Ascending aorta (tissue), 2 donors: ENCODE data around the gene ZBED6. TPM values are rescaled to one million over a fixed set of nuclear protein-coding genes. Genes with fewer than 3 reads are reported as not detected.
"Not testable (repeated sequence)": the region's sequence is repeated elsewhere in the genome, so short reads cannot be mapped to it uniquely, and the experiment has no call there.

ENCODE experiments used
- DNase-seq, 2 donors: peaks; one replicate each; pipeline ENCODE4 v3.0.0-alpha.2; 2019; ENCODE audit warnings: low spot score in 2 of 2
- H3K27ac ChIP-seq, 2 donors: fragments of 200-600 bp; sonication (generic); one replicate each; pipeline ENCODE4 v1.5.1; 2016 to 2017; ENCODE audit warnings: mild to moderate bottlenecking in 1 of 2
- H3K27me3 ChIP-seq: fragments of 200-600 bp; sonication (generic); one replicate; pipeline ENCODE4 v1.5.1; 2017
- H3K36me3 ChIP-seq, 2 donors: fragments of 200-600 bp; sonication (generic); one replicate each; pipeline ENCODE4 v1.5.1; 2016
- H3K4me1 ChIP-seq, 2 donors: fragments of 200-600 bp; sonication (generic); one replicate each; pipeline ENCODE4 v1.5.1; 2016 to 2017; ENCODE audit warnings: mild to moderate bottlenecking in 1 of 2
- H3K4me3 ChIP-seq, 2 donors: fragments of 200-600 bp; sonication (generic); one replicate each; pipeline ENCODE4 v1.5.1; 2016 to 2017; ENCODE audit warnings: mild to moderate bottlenecking in 1 of 2
- H3K9me3 ChIP-seq, 2 donors: fragments of 200-600 bp; sonication (generic); one replicate each; pipeline ENCODE4 v1.5.1; 2016
- CTCF ChIP-seq, 3 experiments: fragments of 200-600 bp in 2 of 3; fragments of 450-650 bp in 1 of 3; sonication (generic) in 2 of 3; IDR thresholded peaks; one replicate each; pipeline ENCODE4 v1.5.1; 2016 to 2019; ENCODE audit warnings: antibody characterized with exemption in 3 of 3, mild to moderate bottlenecking in 1 of 3, moderate library complexity in 1 of 3
- intact Hi-C: fragments of 100-400 bp; cut with DNase I; formaldehyde crosslinking; loops from one replicate; pipeline ENCODE4 v1.15.1; 2023
- total RNA-seq: library from RNA; depleted of rRNA; stranded (reverse); fragments of >200 nt; gene quantifications from one replicate; pipeline ENCODE4 v1.1.0, GENCODE V29; 2016

The ZBED6 gene
- total RNA-seq, 1 donor from 2014 or later, result 1.5 TPM

GRCh38 chr1:203791498-203791897 is 3.9 kb upstream of the ZBED6 start:
- no peaks in the 10 kb centered on the region for H3K9me3 ChIP-seq

GRCh38 chr1:203792486-203792885 is 2.9 kb upstream of the ZBED6 start:
- Histone ChIP-seq H3K4me3 (no peak overlapping the region), H3K27ac (no peak overlapping the region), H3K9me3 (no peaks in the 10 kb centered on the region), H3K4me1 (peaks cover 6 to 7% of the 10 kb centered on the region in 2 donors), H3K36me3 (peaks cover 0 to 4% of the 10 kb centered on the region in 2 donors), H3K27me3 (no peaks in the 10 kb centered on the region)
- TF ChIP-seq CTCF (IDR thresholded peaks at IDR 0.05), result no peak
- intact Hi-C loops, result loop anchor here (10.0 kb wide), 1 partner anchor 288 kb away; no protein-coding TSS in a partner anchor
- DNase-seq, result no peak

More at GRCh38 chr1:203791498-203791897, 3.9 kb upstream of the ZBED6 start:
- no peak for TF ChIP-seq CTCF (IDR thresholded peaks at IDR 0.05)
- no peak overlapping the region for H3K27ac ChIP-seq
- H3K27me3 ChIP-seq, result no peaks in the 10 kb centered on the region
- H3K4me1 ChIP-seq, result no peaks in the 10 kb centered on the region
- intact Hi-C loops, result loop anchor here (10.0 kb wide), 1 partner anchor 287 kb away; no protein-coding TSS in a partner anchor
- H3K36me3 ChIP-seq, result no peaks in the 10 kb centered on the region
- DNase-seq, result no peak
- H3K4me3 ChIP-seq, result no peak overlapping the region

- not testable (repeated sequence) for H3K4me3 ChIP-seq
- intact Hi-C loops, result loop anchor here (10.0 kb wide), 1 partner anchor 289 kb away; no protein-coding TSS in a partner anchor
Observed at GRCh38 chr1:203793561-203793960, 1.9 kb upstream of the ZBED6 start.

GRCh38 chr1:203794764-203795440 is 521 bp upstream of the ZBED6 start:
- Histone ChIP-seq H3K36me3 (peaks cover 4 to 8% of the 10 kb centered on the region in 2 donors), H3K27me3 (no peaks in the 10 kb centered on the region), H3K27ac (peak overlapping the region; percentile 96 to 98), H3K4me3 (peak overlapping the region; percentile 82 to 92), H3K4me1 (peaks cover 9 to 31% of the 10 kb centered on the region in 2 donors), H3K9me3 (no peaks in the 10 kb centered on the region)
- DNase-seq, result no peak
- intact Hi-C loops, result loop anchor here (1.0 to 10.0 kb wide), 6 partner anchors 26 to 712 kb away; partner anchors contain the start of gene ATP2B4
- TF ChIP-seq CTCF (IDR thresholded peaks at IDR 0.05), result no peak

More at GRCh38 chr1:203793561-203793960, 1.9 kb upstream of the ZBED6 start:
- not testable (repeated sequence) for H3K27me3 ChIP-seq, H3K36me3 ChIP-seq, H3K27ac ChIP-seq, DNase-seq, H3K9me3 ChIP-seq
- peaks cover 6 to 18% of the 10 kb centered on the region in 2 donors for H3K4me1 ChIP-seq

GRCh38 chr1:203796236-203796605 is 798 bp downstream of the ZBED6 start:
- peak in 1 of 2 donors; percentile 68 for DNase-seq
- intact Hi-C loops, result loop anchor here (5.0 to 10.0 kb wide), 5 partner anchors 61 to 711 kb away; partner anchors contain the start of gene ATP2B4
- peaks cover 9 to 38% of the 10 kb centered on the region in 2 donors for H3K4me1 ChIP-seq

More at GRCh38 chr1:203796236-203796605, 798 bp downstream of the ZBED6 start:
- Histone ChIP-seq H3K27me3 (no peaks in the 10 kb centered on the region), H3K36me3 (peaks cover 4 to 8% of the 10 kb centered on the region in 2 donors), H3K4me3 (peak overlapping the region; percentile 82 to 92), H3K9me3 (no peaks in the 10 kb centered on the region), H3K27ac (peak overlapping the region; percentile 96 to 98)
- no peak for TF ChIP-seq CTCF (IDR thresholded peaks at IDR 0.05)
